MM.1S (cell line): Measurements from ENCODE around the gene B4GALT5.

Experiments
- CTCF ChIP-seq: fragments of 300-600 bp; sonication (generic); IDR thresholded peaks from 2 replicates; pipeline ENCODE4 v1.5.1; 2016; ENCODE audit warnings: antibody characterized with exemption, low read length, mixed read lengths
- EZH2 ChIP-seq: fragments of 300-600 bp; sonication (generic); optimal IDR thresholded peaks from 2 replicates; pipeline ENCODE3; 2017; ENCODE audit warnings: low read depth, mild to moderate bottlenecking, antibody characterized with exemption, low read length, mixed read lengths

DNA sequence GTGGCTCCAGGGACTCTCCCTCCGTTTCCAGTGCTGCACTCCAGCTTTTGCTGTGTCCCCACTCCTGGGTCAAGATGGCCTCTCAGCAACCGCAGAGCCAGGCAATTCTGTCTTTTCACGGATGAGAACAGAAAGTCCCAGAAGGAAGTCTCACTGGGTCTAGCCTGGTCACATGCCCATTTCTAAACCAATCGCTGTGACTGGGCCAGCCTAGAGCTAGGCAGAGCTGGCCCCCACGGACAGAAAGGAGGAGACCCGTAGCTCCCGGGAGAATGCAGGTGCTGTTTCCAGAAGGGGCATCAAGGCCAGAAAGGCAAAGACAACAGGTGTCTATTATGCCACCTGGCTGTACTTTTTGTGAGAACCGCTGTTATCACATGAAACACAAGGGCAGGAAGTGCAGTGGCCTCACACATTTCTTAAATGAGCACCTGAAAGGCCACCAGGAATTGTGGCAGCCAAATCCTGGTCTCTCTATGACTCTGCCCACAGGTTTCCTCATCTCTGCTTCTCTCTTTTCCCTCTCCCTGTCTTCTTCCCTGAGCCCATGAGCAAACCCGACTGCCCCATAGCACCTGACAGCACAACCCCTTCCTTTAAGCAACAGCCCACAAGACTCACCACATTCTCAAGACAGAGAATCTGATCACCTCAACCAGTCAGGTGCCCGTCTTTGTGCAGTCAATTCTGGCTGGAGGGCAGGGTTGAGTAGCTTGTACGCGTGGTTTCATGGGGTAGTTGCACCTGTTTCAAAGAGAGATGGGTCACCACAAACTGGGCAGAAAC is 37.1 kb upstream of the B4GALT5 start:
- no peak for TF ChIP-seq EZH2
- TF ChIP-seq CTCF: no peak
